ENCODE results near the gene SPTBN5.

The SPTBN5 gene

GRCh38 chr15:41825145-41825544 lies 68.7 kb downstream of the SPTBN5 start:
- Mint-ChIP-seq H3K36me3 (ENCODE audit: low read depth) (peaks cover 4% of the 10 kb centered on the region), H3K9me3 (no peaks in the 10 kb centered on the region), H3K27me3 (ENCODE audit: low read depth, poor library complexity) (peaks cover 21% of the 10 kb centered on the region), H3K4me3 (no peak overlapping the region), H3K4me1 (peaks cover 16% of the 10 kb centered on the region), H3K27ac (no peak overlapping the region)
- no peak for TF ChIP-seq CTCF (IDR thresholded peaks at IDR 0.05)
- no peak for DNase-seq

DNA sequence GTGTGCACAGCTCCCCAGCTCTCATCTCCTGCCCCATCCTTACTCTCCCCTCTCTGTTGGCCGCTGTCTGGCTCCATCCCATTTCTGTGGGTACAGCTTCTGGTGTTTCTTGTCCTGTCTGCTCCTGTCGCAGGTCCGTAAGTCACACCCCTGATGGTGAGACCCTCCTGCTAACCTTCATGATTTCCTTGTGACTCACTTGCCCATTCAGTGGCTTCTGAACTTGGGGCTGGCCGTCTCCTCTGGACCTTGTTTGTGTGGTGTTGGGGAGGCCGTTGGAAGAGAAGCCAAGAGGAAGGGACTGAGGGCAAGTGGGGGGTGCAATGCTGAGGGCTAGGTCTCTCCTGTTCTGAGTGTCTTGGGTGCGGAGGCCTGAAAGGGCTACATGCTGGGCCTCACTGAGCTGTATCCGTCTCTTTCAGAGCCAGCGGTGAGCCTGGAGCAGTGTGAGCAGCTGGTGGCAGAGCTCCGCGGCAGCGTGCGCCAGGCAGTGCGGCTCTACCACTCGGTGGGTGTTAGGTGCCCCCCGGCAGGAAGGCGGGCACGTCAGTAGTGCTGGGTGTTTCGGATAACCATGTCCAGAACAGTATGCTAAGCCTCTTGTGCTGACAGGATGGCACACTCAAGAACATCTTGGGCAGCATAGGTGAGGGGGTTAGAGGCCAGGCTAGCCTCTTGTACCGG lies 69.6 kb downstream of the SPTBN5 start:
- no peak overlapping the region for H3K4me3 Mint-ChIP-seq
- peaks cover 4% of the 10 kb centered on the region for H3K36me3 Mint-ChIP-seq (ENCODE audit: low read depth)

DNA sequence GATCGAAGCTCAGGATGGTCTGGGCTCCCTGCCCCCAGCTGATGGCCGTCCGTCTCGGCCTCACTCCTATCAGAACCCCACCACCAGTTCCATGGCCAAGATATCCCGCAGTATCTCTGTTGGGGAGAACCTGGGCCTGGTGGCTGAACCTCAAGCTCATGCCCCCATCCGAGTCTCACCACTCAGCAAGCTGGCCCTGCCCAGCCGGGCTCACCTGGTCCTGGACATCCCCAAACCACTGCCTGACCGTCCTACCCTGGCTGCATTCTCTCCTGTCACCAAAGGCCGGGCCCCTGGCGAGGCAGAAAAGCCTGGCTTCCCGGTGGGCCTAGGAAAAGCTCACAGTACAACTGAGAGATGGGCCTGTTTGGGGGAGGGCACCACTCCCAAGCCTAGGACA lies 70.4 kb downstream of the SPTBN5 start:
- no peak for TF ChIP-seq CTCF (IDR thresholded peaks at IDR 0.05)
- no peak overlapping the region for H3K4me3 Mint-ChIP-seq
- no peaks in the 10 kb centered on the region for H3K9me3 Mint-ChIP-seq
- H3K27me3 Mint-ChIP-seq (ENCODE audit: low read depth, poor library complexity) = peaks cover 23% of the 10 kb centered on the region
- H3K4me1 Mint-ChIP-seq = peaks cover 2% of the 10 kb centered on the region
- H3K36me3 Mint-ChIP-seq (ENCODE audit: low read depth) = peaks cover 11% of the 10 kb centered on the region
- H3K27ac Mint-ChIP-seq = no peak overlapping the region
- no peak for DNase-seq

More for the DNA sequence above, 69.6 kb downstream of the SPTBN5 start:
- no peak for DNase-seq
- H3K27ac Mint-ChIP-seq = peak overlapping the region; percentile 17
- H3K9me3 Mint-ChIP-seq = no peaks in the 10 kb centered on the region
- peaks cover 9% of the 10 kb centered on the region for H3K4me1 Mint-ChIP-seq
- H3K27me3 Mint-ChIP-seq (ENCODE audit: low read depth, poor library complexity) = peaks cover 21% of the 10 kb centered on the region
- TF ChIP-seq CTCF (IDR thresholded peaks at IDR 0.05) = no peak

DNA sequence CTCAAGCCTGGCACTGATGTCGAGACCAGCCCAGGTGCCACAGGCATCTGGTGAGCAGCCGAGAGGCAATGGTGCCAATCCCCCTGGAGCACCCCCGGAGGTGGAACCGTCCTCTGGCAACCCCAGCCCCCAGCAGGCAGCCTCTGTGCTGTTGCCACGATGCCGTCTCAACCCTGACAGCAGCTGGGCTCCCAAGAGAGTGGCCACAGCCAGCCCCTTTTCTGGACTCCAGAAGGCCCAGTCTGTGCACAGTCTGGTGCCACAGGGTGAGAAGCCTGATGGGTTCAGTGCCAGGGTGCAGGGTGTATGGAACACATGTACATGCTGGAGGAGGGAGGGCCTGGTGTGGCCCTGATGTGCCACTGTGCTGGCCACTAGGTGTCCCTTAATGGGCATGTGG lies 70.9 kb downstream of the SPTBN5 start:
- peaks cover 16% of the 10 kb centered on the region for H3K36me3 Mint-ChIP-seq (ENCODE audit: low read depth)
- peaks cover 25% of the 10 kb centered on the region for H3K27me3 Mint-ChIP-seq (ENCODE audit: low read depth, poor library complexity)

GRCh38 chr15:41822471-41822870 lies 71.4 kb downstream of the SPTBN5 start:
- peaks cover 20% of the 10 kb centered on the region for H3K27me3 Mint-ChIP-seq (ENCODE audit: low read depth, poor library complexity)
- H3K27ac Mint-ChIP-seq = no peak overlapping the region
- TF ChIP-seq CTCF (IDR thresholded peaks at IDR 0.05) = no peak
- H3K4me3 Mint-ChIP-seq = no peak overlapping the region
- no peaks in the 10 kb centered on the region for H3K9me3 Mint-ChIP-seq
- DNase-seq = no peak
- H3K4me1 Mint-ChIP-seq = no peaks in the 10 kb centered on the region
- peaks cover 20% of the 10 kb centered on the region for H3K36me3 Mint-ChIP-seq (ENCODE audit: low read depth)

More for the DNA sequence above, 70.9 kb downstream of the SPTBN5 start:
- DNase-seq = no peak
- no peak overlapping the region for H3K4me3 Mint-ChIP-seq
- H3K4me1 Mint-ChIP-seq = no peaks in the 10 kb centered on the region
- no peaks in the 10 kb centered on the region for H3K9me3 Mint-ChIP-seq
- no peak for TF ChIP-seq CTCF (IDR thresholded peaks at IDR 0.05)
- H3K27ac Mint-ChIP-seq = no peak overlapping the region

DNA sequence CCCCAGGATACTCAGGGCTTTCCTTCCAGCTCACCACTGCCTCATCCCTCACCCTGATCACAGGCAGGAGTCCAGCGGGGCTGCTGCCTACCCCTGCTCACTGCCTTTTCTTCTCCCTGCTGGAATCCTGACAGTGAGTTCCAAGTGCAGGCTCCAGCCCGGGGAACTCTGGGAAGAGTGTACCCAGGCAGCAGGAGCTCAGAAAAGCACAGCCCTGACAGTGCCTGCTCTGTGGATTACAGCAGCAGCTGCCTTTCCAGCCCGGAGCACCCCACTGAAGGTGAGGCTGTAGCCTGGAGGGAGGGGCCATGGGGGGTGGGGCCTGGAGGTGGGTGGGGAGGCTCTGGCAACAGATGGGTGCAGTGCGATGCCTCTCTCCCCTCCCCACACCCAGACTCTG lies 72.0 kb downstream of the SPTBN5 start:
- no peak for TF ChIP-seq CTCF (IDR thresholded peaks at IDR 0.05)
- Mint-ChIP-seq H3K27me3 (ENCODE audit: low read depth, poor library complexity) (peaks cover 14% of the 10 kb centered on the region), H3K27ac (peak overlapping the region; percentile 90), H3K4me3 (no peak overlapping the region), H3K4me1 (no peaks in the 10 kb centered on the region), H3K9me3 (no peaks in the 10 kb centered on the region), H3K36me3 (ENCODE audit: low read depth) (peaks cover 24% of the 10 kb centered on the region)
- DNase-seq = no peak
